ENCODE results near the gene NOC2L.

NOC2L gene

GRCh38 chr1:915295-916172 lies 43.5 kb downstream of the NOC2L start:
- DNase-seq (ENCODE audit: low read depth): no peak

- DNase-seq (ENCODE audit: low read depth): no peak
Measured at GRCh38 chr1:914891-915280, 44.2 kb downstream of the NOC2L start.

GRCh38 chr1:914131-914890 lies 44.7 kb downstream of the NOC2L start:
- no peak for DNase-seq (ENCODE audit: low read depth)

DNA sequence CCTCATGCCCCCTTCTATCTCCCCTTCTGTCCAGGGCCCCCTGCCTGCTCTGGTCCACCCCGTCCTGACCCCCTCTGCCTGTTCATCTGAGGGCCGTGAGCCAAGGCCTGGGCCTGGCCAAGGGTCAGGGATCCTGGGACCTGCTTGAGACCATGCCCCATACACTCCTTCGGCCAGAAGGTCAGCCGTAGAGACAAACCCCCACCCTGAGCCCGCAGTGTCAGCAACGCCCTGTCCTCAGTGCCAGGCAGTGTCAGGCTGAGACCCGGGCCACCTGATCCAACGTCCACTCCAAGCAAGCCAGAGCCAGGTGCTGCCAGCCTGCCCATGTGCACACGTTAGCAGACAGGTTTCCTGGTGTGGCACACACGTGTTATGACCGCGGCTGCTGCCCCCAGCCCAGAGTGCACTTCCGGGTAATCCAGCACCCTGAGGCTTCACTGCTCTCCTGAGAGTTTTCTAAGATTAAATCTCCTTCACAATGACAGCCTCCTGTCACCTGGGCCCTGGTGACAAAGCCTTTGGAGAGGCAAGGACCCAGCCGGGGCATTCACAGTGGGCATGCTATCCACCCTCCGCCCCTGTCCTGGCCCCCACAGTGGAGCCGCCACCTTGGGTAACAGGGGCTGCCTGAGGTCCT lies 45.4 kb downstream of the NOC2L start:
- DNase-seq (ENCODE audit: low read depth): no peak

GRCh38 chr1:912740-913301 lies 46.2 kb downstream of the NOC2L start:
- DNase-seq (ENCODE audit: low read depth): no peak

- no peak for DNase-seq (ENCODE audit: low read depth)
Measured at GRCh38 chr1:911875-912739, 46.9 kb downstream of the NOC2L start.

GRCh38 chr1:910881-911721 lies 48.0 kb downstream of the NOC2L start:
- no peak for DNase-seq (ENCODE audit: low read depth)

DNA sequence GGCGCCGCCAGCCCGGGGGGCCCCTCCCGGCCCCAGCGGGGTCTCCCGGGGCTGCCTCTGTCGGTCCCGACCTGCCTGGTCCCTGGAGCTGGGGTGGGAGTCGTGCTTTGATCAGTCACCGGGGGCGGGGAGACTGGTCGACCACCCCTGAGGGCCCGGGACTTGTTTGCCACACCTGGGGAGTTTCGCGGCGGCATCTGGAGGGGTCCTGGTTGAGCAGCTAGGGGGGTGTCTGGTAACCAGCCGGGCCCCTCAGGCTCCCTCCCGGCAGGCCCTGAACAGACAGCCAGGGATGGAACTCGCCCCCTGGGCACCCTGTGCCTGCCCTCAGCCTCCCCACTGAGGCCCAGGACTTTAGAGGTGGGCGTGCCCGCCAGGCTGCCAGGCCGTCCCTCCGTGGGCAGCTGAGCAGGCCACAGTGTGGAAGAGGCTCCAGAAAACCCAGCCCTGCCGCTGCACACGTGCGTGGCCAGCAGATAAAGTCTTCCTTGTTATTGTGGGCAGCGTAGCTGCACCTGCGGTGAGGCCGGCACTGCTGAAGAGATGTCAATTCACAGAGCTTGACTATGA lies 48.7 kb downstream of the NOC2L start:
- DNase-seq (ENCODE audit: low read depth): no peak

DNA sequence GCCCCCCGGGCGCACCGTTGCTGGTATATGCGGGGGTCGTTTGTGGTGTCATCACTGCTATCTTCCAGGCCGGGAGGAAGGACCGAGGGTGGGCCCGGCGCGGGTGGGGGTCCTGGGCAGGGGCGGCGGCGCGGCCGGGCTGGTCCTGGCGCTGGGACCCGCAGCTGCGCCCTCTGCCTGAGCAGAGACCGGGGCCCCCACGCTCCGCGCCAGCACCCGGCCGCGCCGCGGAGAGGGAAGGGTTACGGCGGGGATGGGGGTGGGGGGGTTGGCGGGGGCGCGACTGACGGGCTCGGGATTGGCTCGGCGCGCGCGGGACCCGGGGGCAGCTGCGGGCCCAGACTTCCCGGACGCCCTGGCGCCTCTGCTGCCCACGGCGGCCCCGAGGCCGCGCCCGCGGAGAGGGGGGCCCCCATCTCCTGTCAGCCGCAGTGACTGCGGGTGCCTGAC lies 49.2 kb downstream of the NOC2L start:
- DNase-seq (ENCODE audit: low read depth): no peak

DNA sequence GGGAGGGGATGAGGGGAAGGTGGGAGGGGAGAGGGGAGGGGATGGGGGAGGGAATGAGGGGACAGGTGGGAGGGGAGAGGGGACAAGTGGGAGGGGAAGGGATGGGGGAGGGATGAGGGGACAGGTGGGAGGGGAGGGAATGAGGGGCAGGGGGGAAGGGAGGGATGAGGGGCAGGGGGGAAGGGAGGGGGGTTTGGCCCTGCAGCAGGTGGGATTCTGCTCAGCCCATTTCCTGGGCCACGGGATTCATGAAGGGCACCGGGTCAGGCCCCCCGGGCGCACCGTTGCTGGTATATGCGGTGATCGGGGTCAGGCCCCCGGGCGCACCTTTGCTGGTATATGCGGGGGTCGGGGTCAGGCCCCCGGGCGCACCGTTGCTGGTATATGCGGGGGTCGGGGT lies 50.4 kb downstream of the NOC2L start:
- DNase-seq (ENCODE audit: low read depth): no peak

GRCh38 chr1:907611-908451 lies 51.2 kb downstream of the NOC2L start:
- no peak for DNase-seq (ENCODE audit: low read depth)

DNA sequence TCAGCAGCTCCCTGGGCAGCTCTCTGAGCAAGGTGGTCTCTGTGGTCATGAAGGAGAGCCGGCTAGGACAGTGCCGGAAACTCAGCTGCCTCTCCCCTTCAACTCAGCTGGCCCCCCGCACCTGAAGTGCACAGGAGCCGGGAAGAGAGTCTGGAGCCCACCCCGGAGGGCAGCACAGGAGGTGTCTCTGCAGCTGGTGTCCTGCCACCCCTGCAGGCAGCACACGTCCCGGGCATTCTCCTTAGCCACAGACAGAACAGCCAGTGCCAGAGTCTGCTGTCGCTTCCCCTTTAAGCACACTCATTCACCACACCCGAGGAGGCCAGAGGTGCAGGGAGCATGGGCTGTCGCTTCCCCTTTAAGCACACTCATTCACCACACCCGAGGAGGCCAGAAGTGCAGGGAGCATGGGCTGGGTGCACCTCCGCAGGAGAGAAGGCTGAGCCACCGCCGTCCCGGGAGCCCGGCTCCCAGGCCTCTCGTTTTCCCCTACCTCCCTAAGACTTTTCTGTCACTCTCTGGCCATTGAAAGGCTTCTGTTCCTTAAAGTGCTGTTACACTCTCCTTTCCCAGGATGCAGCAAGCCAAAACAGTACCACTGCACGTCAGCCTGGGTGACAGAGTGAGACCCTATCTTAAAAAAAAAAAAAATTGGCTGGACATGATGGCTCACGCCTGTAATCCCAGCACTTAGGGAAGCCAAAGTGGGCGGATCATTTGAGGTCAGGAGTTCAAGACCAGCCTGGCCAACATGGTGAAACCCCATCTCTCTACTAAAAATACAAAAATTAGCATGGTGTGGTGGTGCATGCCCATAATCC lies 52.2 kb downstream of the NOC2L start:
- DNase-seq (ENCODE audit: low read depth): no peak

- no peak for DNase-seq (ENCODE audit: low read depth)
Measured at GRCh38 chr1:905811-906599, 53.1 kb downstream of the NOC2L start.

DNA sequence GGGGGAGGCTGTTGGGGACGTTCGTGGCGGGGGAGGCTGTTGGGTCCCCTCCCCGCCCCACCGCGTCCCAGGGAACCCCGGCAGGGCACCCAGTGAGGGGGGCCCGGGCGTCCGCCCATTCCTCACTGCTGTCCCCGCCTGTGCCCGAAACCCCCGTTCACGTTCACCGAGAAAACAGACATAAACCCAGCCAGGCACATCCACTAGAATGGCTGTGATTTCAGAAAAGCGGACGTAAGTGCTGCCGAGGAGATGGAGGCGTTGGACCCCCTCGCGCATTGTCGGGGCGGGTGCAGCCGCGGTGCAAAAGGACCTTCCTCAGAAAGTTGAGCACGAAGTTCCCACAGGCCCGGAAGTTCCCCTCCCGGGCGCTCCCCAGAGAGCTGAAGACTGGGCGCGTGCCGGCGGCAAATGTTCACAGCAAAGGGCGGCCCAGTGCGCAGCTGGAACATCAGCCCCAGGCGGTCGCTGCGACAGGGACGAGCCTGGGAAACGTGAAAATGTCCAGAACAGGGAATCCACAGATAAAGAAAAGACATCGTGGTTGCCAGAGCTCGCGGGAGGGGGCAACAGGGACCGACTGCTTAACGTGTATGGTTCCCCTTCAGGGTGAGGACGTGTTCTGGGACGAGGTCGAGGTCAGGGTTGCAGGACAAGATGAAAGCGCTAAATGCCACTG lies 53.8 kb downstream of the NOC2L start:
- no peak for DNase-seq (ENCODE audit: low read depth)

DNA sequence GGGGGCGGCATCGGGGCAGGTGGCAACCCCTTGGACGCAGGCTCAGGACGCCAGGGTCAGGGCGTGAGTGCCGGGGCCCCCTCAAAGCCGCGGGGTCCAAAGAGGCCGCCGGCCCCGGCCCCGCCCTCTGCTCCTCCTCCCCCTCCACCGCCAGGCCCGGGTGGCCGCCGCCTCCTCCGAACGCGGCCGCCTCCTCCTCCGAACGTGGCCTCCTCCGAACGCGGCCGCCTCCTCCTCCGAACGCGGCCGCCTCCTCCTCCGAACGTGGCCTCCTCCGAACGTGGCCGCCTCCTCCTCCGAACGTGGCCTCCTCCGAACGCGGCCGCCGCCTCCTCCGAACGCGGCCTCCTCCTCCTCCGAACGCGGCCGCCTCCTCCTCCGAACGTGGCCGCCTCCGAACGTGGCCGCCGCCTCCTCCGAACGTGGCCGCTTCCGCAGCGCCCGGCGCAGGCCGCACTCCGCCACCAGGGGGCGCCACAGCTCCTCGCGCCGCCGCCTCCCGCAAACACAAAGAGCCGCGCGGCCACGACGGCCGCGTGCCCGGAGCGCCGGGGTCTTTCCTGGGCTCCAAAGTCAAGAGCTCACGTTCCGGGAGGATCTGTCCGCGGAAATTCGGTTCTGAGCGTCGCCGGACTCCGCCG lies 54.6 kb downstream of the NOC2L start:
- peak; percentile 77 for DNase-seq (ENCODE audit: low read depth)

DNA sequence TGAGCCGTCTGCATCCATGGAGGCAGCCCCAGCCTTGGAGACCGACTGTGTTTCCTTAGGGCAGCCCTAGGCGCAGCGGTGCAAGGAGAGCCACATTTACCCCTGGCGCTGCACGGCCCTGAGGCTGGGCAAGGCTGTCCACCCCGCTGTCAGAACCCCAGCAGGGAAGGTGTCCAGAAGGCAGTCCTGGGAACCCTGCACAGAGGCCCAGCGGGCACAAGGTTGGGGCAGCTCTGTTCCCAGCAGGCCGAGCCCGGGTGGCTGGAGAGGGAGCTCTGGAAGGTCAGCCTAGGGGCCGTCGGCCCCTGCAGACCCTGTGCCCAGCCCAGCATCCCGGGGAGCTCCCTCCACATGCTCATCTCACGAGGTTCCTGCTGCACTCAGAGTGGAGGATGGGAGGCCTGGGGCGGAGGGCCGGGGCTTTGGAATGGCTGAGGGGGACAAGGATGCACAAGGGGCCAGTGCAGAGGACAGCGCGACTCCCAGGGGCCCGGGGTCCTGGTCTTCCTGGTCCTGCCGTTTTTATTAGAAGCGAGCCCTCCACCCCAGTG lies 55.3 kb downstream of the NOC2L start:
- DNase-seq (ENCODE audit: low read depth): no peak

Measured in activated gamma-delta T cell treated with anti-CD3 and anti-CD28 coated beads, Interleukin-2, amount 50 U/mL, for 16 hours (primary cell).